Lung (tissue), 12 donors: ENCODE results near the gene CLASRP. TPM values are rescaled to one million over a fixed set of nuclear protein-coding genes. Genes with fewer than 3 reads are reported as not detected.

Source experiments
- ATAC-seq: fragments of 200-7000 bp; cut with Tn5 transposase; one replicate; pipeline ENCODE4 v1.9.1; 2020; ENCODE audit warnings: moderate number of reproducible peaks; ENCODE audit not compliant: insufficient read depth, low FRiP score
- DNase-seq, 3 donors: peaks; one replicate each; pipeline ENCODE4 v3.0.0-alpha.2; 2013 to 2017
- H3K27ac ChIP-seq, 2 donors: one replicate each; pipeline ENCODE4 v1.5.1; 2013; ENCODE audit warnings: mild to moderate bottlenecking in 2 of 2, moderate library complexity in 2 of 2, control low read depth in 1 of 2, inconsistent platforms in 1 of 2, low read depth in 1 of 2, low read length in 1 of 2
- H3K27me3 ChIP-seq, 3 donors: one replicate each; pipeline ENCODE4 v1.5.1; 2013; ENCODE audit warnings: low read length in 2 of 3; ENCODE audit not compliant: control insufficient read depth in 3 of 3, insufficient read depth in 3 of 3
- H3K36me3 ChIP-seq, 4 donors: one replicate each; pipeline ENCODE4 v1.5.1; 2013; ENCODE audit warnings: low read length in 4 of 4, mild to moderate bottlenecking in 1 of 4, moderate library complexity in 1 of 4; ENCODE audit not compliant: control insufficient read depth in 4 of 4, insufficient read depth in 4 of 4
- H3K4me1 ChIP-seq, 5 donors: one replicate each; pipeline ENCODE4 v1.5.1; 2013; ENCODE audit warnings: low read length in 5 of 5, mild to moderate bottlenecking in 2 of 5, moderate library complexity in 1 of 5; ENCODE audit not compliant: control insufficient read depth in 5 of 5, insufficient read depth in 5 of 5
- H3K4me3 ChIP-seq: one replicate; pipeline ENCODE4 v1.5.1; 2013; ENCODE audit warnings: mild to moderate bottlenecking, control low read depth, moderate library complexity
- H3K9ac ChIP-seq, 2 donors: one replicate each; pipeline ENCODE4 v1.5.1; 2013; ENCODE audit warnings: low read length in 2 of 2, control low read depth in 1 of 2; ENCODE audit not compliant: insufficient read depth in 1 of 2
- H3K9me3 ChIP-seq, 4 donors: one replicate each; pipeline ENCODE4 v1.5.1; 2013; ENCODE audit warnings: low read length in 3 of 4, mild to moderate bottlenecking in 1 of 4, moderate library complexity in 1 of 4; ENCODE audit not compliant: control insufficient read depth in 4 of 4, insufficient read depth in 3 of 4
- WGBS, 2 donors: extraction: QIAGEN DNeasy Blood & Tissue Kit; methylation state at CpG; one replicate each; pipeline ENCODE4 v1.1.7; 2013; 5-methylcytosine and 5-hydroxymethylcytosine counted together
- polyA plus RNA-seq, 2 donors: library from polyadenylated mRNA; stranded (reverse); fragments of 200-250 nt; gene quantifications; one replicate each; pipeline ENCODE4 v1.2.1, GENCODE V29; 2013
- total RNA-seq, 2 donors: library from RNA; depleted of rRNA in 1 of 2; stranded (reverse); fragments of >200 nt in 1 of 2; gene quantifications; one replicate each; pipeline ENCODE4 v1.2.1, GENCODE V29; 2014 to 2021
- TF ChIP-seq, protein P1 (sequence below): IDR thresholded peaks from 2 replicates; pipeline ENCODE4 v1.5.1; 2012; ENCODE audit warnings: mild to moderate bottlenecking; ENCODE audit errors: control extremely low read depth, extremely low read depth
- donor health status: control.
- donor health status: control.
- donor health status: Bipolar disorder and iron deficiency.
- donor health status: healthy.
- donor health status: DM: yes; HTN: yes; CAD: no.

The CLASRP gene
- total and polyA plus RNA-seq, 4 donors: 23.9 to 107 (median 57.6) TPM

DNA sequence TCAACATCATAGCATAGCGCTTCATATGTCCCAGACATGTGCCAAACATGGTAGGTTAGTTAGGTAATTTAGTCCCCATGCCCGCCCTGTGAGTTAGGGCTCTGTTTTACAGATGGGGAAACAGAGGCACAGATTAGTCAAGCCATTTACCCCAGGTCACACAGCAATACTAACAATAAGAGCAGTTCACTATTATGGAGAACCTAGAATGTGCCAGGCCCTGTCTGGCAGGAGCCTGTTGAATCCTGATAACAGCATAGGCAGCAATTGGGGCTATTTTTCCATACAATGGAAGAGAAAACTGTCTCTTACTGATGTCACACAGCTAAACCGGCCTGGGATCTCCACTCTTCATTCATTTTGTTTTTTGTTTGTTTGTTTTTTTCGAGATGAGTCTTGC is 47.6 kb downstream of the CLASRP start:
- Histone ChIP-seq H3K36me3 (peaks cover 0 to 21% (median 11%) of the 10 kb centered on the region in 4 donors), H3K9ac (no peak overlapping the region), H3K4me1 (peaks cover 0 to 8% (median 3%) of the 10 kb centered on the region in 5 donors), H3K27ac (no peak overlapping the region), H3K9me3 (no peaks in the 10 kb centered on the region), H3K4me3 (no peak overlapping the region), H3K27me3 (no peaks in the 10 kb centered on the region)
- no peak for DNase-seq
- TF ChIP-seq, protein P1, sequence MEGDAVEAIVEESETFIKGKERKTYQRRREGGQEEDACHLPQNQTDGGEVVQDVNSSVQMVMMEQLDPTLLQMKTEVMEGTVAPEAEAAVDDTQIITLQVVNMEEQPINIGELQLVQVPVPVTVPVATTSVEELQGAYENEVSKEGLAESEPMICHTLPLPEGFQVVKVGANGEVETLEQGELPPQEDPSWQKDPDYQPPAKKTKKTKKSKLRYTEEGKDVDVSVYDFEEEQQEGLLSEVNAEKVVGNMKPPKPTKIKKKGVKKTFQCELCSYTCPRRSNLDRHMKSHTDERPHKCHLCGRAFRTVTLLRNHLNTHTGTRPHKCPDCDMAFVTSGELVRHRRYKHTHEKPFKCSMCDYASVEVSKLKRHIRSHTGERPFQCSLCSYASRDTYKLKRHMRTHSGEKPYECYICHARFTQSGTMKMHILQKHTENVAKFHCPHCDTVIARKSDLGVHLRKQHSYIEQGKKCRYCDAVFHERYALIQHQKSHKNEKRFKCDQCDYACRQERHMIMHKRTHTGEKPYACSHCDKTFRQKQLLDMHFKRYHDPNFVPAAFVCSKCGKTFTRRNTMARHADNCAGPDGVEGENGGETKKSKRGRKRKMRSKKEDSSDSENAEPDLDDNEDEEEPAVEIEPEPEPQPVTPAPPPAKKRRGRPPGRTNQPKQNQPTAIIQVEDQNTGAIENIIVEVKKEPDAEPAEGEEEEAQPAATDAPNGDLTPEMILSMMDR: no peak
- no peak for ATAC-seq
- WGBS, 2 donors: 95 to 96% methylated on average over 4 of the region's 4 CpGs

- 35 to 63% methylated on average over 11 of the region's 11 CpGs for WGBS, 2 donors
- no peak for DNase-seq
- no peak overlapping the region for H3K27ac ChIP-seq
- H3K4me3 ChIP-seq: no peak overlapping the region
- H3K4me1 ChIP-seq: peaks cover 0 to 8% (median 3%) of the 10 kb centered on the region in 5 donors
- no peaks in the 10 kb centered on the region for H3K27me3 ChIP-seq
- ATAC-seq: no peak
- no peaks in the 10 kb centered on the region for H3K9me3 ChIP-seq
- H3K36me3 ChIP-seq: peaks cover 0 to 13% (median 5%) of the 10 kb centered on the region in 4 donors
- no peak overlapping the region for H3K9ac ChIP-seq
- TF ChIP-seq, protein P1: no peak
Observed at GRCh38 chr19:45087531-45087930, 48.7 kb downstream of the CLASRP start.

GRCh38 chr19:45090034-45090433 is 51.2 kb downstream of the CLASRP start:
- 94 to 97% methylated on average over 17 of the region's 17 CpGs for WGBS, 2 donors
- no peak for DNase-seq

More at GRCh38 chr19:45090034-45090433, 51.2 kb downstream of the CLASRP start:
- no peak for ATAC-seq
- Histone ChIP-seq H3K9ac (no peak overlapping the region), H3K4me1 (peaks cover 6 to 22% (median 11%) of the 10 kb centered on the region in 5 donors), H3K27ac (no peak overlapping the region), H3K4me3 (no peak overlapping the region), H3K9me3 (no peaks in the 10 kb centered on the region), H3K36me3 (peaks cover 0 to 12% (median 5%) of the 10 kb centered on the region in 4 donors), H3K27me3 (no peaks in the 10 kb centered on the region)
- TF ChIP-seq, protein P1: no peak
